ENCODE data around the gene AFAP1.

Gene AFAP1, protein sequence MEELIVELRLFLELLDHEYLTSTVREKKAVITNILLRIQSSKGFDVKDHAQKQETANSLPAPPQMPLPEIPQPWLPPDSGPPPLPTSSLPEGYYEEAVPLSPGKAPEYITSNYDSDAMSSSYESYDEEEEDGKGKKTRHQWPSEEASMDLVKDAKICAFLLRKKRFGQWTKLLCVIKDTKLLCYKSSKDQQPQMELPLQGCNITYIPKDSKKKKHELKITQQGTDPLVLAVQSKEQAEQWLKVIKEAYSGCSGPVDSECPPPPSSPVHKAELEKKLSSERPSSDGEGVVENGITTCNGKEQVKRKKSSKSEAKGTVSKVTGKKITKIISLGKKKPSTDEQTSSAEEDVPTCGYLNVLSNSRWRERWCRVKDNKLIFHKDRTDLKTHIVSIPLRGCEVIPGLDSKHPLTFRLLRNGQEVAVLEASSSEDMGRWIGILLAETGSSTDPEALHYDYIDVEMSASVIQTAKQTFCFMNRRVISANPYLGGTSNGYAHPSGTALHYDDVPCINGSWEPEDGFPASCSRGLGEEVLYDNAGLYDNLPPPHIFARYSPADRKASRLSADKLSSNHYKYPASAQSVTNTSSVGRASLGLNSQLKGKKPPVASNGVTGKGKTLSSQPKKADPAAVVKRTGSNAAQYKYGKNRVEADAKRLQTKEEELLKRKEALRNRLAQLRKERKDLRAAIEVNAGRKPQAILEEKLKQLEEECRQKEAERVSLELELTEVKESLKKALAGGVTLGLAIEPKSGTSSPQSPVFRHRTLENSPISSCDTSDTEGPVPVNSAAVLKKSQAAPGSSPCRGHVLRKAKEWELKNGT

DNA sequence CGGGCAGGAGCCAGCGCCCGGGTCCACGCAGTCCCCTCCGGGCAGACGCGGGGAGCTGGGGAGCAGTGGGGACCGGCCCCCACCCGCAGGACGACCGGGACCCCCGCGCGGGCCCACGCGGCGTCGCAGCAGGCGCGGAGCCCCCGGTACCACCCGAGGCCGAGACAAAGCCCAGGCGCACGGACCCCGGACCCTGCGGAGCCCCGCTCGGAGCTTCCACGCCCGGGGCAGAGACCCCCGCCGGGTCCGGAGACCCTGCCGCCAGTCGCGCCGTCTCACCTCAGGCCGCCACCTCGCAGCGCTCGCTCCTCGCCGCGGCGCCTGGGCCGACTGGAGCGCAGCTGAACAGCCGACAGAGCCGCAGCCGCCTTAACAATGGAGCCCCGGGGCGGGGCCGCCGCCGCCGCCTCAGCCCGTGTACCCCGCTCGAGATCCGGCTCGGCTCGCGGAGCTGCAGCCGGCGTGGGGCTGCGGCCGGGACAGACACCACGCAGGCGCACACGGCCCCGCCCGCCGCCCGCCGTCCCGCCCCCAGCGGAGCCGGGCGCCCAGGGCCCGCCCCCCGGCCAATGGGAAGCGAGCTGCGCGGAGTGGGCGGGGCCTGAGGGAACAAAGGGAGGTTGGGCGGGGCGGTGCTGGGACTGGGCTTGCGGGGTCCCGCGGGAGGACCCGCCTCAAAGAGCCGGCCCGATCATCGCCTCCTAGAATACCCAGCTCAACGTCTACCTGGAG, at the start of gene AFAP1:
Gene AFAP1, minus strand, starts transcription at position 485 of the 732 bp plus-strand sequence. CDS start 67,783 bp downstream, outside the sequence.
- peak; percentile 67 for DNase-seq (ENCODE audit: low spot score)

DNA sequence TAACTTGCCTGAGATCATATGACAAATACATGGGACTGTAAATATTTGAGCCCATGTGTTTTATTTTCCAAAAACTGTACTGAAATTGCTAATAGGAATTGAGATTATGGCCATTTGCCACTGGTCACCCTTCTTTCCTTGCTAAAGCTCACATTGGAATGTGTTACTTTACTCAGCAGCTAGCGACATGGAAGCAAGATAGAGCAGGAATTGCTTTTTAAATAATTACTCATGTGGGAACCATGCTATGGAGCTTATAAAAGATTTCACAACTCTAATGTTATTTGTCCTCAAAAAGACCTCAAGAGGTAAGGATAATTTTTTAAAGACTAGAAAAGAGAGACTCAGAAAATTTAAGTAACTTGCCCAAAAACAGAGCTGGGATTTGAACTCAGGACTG, 48.8 kb upstream of the AFAP1 start:
- no peak for DNase-seq (ENCODE audit: low spot score)

DNA sequence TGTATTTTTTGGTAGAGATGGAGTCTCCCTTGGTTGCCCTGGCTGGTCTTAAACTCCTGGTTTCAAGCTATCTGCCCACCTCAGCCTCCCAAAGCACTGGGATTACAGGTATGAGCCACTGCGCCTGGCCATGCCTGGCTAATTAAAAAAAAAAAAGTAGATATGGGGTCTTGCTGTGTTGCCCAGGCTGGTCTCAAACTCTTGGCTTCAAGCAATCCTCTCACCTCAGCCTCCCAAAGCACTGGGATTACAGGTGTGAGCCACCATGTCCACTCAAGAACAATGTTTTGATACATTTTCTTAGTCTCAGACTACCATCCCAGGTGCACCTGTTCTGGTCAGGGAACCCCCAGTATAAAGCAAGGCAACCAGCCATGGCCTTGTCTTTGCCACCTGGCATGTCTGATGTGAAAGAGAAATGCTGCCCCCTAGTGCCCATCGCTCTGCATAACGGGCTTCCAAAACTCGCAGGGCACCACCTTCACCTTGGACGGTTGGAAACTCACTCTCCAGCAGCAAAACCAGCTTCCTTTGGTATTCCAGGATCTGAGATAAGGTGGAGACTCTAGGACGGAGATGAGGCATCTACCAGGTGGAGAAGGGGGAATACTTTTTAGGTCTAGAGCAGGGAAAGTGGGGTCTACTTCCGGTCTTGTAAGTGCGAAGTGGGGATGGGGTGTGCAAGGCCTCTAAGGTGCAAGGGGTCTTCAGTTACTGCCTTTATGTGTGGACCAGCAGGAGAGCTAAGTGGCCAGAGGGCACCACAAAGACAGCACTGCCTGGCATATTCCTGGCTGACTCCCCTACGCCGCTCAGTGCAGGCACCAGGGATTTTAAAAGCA, 47.7 kb upstream of the AFAP1 start:
- DNase-seq (ENCODE audit: low spot score), result peak; percentile 81

DNA sequence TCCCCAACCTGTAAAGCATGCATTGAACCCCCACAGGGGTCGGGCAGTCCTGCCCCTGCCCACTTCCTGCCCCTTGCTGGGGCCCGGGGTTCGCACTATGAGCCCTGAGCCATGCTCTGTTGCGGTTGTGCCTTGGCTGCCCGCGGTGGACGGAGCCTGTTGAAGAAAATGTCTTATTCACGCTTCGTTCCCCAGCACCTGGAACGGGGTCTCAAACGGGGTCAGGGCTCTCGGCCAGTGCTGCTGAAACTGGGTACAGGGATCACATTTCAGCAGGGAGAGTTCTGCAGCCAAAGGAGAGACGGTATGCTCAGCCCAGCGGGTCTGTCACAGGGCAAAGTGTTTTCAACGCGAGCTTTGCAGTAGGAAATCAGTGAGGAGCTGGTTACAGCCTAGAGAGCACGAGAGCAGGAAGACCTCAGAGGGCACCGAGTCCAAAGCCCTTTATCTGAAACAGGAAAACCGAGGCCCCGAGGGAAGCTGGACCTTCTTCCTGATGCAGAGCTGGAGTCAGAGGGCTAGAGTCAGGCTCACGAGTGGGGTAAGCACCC, 46.3 kb upstream of the AFAP1 start:
- no peak for DNase-seq (ENCODE audit: low spot score)

DNA sequence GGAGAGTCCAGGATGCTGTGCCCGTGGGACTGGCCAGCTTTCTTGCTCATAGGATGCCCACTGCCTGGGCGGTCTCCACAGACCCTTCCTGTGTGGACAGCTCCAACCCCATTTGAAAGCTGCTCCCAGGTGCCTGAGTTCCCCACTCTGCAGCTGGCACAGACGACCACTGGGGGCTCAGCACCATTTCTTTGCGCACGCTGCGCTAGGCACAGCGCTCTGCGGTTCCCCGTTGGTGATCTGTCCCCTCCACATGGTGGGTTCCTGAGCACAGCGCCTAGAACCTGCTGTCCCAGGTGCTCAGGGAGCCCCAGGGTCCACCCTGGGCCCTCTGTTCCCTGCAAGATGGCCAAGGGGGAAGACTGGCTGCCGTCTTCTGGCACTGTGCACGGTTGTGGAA, 45.4 kb upstream of the AFAP1 start:
- DNase-seq (ENCODE audit: low spot score), result no peak

DNA sequence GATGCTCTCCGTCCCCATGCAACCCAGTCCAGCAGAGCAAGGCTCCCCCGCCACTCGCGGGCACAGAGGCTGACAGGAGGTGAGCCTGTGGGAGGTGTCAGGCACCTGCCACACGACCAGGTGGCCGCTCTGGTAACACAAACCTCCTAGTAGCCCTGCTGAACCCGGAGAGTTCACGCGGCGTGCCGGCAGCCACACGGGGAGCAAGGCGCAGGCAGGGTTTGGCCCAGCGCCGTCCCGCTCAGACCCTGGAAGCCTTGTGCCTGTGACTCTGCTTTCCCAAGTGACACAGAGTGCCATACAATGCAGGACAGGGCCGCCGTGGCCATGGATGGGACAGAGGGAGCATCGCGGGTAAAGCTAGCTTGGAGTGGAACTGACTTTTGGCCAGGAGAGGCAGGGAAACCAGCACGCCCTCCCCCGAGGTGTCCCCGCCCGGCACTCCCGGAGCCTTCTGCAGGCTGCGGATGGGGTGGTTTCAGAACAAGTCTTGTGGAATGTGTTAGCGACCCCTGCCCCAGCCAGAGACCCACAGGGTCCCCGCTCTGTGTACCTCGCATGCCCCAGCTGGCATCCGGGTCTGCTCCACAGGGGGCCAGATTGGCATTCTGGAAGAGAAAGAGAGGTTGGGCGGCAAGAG, 44.7 kb upstream of the AFAP1 start:
- DNase-seq (ENCODE audit: low spot score), result no peak

DNA sequence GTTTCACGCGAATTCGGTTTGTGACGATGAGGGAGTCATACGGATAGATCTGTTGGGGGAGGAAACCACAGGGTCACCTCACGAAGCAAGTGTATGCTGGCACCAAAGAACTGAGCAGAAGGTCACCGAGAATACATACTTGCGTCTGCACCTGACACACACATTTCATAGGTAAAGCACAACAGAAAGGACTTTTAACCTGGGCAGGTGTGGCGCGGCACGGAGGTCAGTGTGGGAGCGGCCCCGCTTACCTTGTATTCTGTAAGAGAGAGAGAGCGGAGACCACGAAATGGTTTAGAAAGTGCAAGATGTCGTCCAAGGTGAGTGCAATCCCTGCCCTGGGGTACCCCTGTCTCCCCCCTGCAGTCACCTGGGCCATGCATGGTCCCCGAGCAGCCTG, 43.6 kb upstream of the AFAP1 start:
- no peak for DNase-seq (ENCODE audit: low spot score)

DNA sequence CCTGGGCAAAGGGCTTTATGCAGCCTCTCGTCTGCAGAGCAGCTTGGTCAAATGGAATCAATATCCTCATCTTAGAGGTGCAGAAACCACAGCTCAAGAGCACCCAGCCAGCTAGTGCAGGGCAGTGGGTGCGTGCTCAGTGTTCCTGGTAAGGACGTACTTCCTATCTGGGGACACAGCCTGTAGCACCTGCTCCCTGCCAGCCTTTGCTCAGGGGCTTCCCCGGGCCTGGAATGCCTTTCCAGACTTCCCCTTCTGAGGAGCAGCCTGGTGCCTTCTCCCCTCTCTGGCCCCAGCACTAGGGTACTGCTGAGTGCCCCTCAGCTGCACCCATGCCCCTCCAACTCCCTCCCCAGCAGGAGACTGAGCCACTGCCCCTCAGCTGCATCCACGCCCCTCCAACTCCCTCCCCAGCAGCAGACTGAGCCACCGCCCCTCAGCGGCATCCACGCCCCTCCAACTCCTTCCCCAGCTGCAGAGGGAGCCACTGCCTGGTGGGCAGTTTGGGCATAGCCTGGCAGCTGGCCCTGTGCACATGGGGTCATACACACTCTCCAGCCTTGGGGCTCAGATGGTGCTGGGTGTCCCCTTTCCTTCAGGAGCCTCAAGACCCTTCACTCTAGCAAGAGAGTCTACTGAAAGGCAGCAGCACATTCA, 42.2 kb upstream of the AFAP1 start:
- DNase-seq (ENCODE audit: low spot score), result no peak

DNA sequence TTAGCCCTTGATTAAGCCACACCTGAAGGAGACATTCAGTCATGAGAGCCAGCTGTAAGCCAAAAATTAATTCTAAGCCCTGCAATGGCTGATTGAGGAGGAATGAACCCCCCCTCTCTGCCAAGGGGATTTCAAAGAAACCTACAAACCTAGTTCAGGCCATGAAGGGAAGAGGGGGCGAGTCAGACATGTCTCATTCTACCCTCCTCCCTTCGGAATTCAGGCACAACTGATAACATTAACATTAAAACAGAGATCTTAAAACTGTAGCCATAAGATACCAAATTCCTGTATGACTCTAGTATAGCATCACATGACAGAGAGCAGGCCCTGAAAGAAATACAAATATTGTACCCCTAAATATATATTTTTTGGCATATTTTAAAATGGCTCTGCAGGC, 40.4 kb upstream of the AFAP1 start:
- no peak for DNase-seq (ENCODE audit: low spot score)

DNA sequence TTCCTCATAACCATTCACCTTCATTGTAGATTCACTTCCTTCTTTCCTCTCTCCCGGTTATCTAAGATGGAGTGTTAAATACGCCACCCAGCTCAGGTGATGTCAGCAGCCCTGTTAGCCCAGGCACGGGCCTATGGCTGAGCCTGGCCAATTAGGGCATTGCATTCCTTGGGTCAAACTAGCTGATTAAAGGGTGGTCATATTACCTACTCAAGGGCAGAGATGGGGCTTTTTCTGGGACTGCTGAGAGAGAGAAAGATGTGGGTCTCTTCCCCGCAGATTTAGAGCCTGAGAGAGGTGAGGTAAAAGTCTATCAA, 39.9 kb upstream of the AFAP1 start:
- DNase-seq (ENCODE audit: low spot score), result no peak

DNA sequence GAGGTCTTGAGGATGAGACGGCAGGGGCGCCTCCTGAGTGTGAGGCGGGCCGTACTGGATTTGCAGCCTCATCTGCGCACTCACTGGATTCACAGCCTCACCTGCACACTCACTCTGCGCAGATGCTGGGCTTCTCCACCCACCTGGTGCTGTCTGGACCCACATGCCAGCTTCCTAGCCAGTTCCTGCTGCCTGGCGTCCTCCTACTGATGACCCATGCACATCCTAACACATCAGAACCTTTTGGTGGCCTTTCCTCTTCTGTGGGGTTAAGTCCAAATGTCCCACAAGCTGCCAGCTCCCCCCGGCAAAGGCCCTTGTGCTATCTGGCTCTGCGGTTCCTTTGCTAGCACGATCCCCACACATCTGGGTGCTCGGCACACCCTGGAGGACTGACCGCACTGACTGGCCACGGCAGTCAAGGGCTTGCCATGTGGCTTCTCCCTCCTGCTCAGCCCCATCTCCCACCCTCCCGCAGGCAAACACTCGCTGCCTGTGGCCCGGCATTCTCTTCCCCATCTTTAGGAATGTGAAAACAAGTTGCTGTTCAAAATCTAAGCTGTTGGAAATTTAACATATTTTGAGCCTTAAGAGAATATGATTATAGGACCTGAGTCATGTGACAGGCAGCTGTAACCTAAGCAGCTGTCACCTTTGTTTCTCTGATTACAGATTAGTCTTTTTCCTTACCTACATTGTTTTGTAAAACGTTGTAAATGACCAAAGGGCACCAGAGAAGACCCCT, 39.4 kb upstream of the AFAP1 start:
- no peak for DNase-seq (ENCODE audit: low spot score)

DNA sequence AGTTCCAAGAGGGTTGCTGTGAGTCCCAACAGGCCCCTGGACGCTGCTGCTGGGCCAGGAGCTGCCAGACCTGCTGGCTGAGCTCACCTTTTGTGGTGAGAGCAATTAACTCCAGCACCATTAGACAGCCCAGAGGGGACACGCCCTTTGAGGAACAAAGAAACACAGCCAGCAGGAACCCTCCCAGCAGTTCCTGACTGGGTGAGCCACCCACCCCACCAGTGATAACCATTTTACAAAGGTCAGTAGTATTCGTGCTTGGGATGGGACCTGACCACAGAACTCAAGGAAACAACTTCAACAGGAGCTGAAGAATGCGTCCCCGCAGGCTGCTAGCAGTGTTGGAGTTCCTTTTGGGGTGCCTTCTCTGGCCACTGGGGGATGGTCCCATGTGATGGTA, 38.8 kb upstream of the AFAP1 start:
- no peak for DNase-seq (ENCODE audit: low spot score)

DNA sequence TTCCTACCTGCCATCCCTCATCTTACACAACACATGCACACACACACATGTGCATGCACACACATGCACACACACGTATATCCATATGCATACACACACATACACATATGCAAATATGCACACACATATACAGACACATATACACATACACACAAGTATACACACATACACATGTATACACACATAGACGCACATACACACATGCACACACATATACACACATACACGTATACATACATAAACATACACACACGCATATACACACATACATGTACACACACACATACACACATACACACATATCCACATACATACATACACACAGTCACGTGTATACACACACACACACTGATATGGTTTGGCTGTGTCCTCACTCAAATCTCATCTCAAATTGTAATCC, 37.0 kb upstream of the AFAP1 start:
- no peak for DNase-seq (ENCODE audit: low spot score)

DNA sequence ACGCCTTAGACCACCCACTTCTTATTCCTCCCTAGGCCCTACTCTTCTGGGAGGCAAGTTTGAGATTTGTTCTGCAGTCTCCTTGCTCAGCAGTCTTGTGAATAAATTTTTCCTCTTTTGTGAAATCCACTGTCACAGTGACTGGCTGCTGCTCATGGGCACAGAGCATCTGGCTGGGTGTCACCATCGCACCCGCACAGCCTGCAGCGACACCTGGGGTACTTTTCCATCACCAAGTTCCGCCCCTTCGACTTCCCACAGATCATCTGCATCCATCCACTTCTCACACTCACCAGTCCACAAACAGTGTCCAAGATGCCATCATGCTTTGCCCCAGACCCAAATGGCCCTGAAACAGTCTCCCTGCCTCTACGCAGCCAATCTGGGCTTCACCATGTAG, 36.4 kb upstream of the AFAP1 start:
- no peak for DNase-seq (ENCODE audit: low spot score)

DNA sequence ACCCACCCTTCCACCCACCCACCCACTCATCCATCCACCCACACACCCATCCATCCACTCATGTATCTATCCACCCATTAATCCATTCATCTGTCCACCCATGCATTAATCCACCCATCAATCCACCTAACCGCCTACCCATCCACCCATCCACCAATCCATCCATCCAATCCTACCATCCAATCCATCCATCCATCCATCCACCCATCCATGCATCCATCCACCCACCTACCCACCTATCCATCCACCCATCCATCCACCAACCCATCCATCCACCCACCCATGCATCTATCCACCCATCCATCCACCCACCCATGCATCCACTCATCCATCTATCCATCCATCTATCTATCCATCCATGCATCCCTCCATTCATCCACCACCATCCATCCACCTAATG, 34.8 kb upstream of the AFAP1 start:
- DNase-seq (ENCODE audit: low spot score), result no peak

DNA sequence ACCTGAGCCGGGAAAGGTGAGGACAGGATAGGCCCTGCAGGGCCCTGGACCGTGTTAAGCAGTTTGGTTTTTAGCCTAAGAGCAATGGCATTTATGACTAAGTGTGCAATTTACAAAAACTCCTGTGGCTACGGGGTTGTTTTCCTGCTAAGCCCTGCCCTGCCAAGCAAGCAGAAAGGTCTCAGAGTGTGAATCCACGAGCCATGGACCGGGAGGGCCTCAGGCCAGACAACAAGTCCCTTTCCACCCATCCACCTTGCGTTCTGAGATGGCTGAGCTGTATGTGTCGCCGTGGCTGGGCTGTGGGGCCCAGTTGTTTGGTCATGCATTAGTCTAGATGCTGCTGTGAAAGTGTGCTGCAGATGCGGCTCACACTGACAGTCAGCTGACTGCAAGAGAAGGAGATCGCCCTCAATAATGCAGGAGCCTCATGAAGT, 33.9 kb upstream of the AFAP1 start:
- DNase-seq (ENCODE audit: low spot score), result no peak

DNA sequence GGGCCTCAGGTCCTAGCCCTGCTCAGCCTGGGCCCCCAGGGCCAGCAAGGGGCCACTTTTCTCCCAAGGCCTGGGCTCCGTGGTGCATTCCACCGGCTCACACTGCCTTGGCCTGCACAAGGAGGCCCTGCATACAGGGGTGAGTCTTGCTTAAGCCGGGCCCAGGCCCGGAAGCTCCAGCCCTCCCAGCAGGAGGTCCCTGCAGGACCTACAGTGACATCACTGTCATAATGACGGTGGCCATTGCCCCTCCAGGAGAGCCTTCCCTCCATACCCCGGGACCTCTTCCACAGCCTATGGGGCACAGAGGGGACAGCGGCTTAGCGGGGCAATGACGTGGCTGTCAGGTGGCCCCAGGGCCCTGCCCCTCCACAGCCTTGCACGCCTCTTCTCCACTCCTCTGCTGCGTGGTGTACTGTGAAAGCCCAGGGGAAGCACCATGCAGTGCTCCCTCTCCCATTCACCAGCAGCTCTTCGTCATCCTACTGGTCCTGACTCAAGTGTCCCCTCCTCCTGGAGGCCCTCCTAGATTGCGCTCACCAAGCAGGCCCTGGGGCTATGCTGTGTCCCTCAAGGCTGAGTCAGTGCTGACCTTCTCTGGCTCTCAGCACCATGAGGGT, 32.3 kb upstream of the AFAP1 start:
- DNase-seq (ENCODE audit: low spot score), result no peak

DNA sequence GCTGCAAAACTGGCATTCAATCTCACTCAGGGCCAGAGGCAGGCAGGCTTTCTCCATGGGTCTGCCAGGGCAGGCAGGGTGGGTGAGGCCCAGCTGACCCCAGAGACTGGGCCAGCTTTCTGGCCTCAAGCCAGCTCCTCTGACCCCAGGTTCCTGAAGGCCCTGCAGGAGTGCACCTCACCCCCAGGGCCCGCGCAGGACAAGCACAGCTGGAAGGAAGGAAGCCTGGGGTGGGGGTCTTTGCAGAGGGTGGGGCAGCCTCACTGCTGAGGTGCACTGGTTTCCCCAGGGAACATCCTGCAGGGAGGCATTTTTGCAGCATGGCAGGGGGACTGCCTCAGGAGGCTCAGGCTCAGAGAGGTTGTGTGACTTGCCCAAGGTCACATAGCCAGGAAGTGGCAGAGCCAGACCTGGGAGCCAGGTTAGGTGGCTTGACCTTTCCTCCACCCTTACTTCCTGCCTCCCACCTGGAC, 31.5 kb upstream of the AFAP1 start:
- no peak for DNase-seq (ENCODE audit: low spot score)

DNA sequence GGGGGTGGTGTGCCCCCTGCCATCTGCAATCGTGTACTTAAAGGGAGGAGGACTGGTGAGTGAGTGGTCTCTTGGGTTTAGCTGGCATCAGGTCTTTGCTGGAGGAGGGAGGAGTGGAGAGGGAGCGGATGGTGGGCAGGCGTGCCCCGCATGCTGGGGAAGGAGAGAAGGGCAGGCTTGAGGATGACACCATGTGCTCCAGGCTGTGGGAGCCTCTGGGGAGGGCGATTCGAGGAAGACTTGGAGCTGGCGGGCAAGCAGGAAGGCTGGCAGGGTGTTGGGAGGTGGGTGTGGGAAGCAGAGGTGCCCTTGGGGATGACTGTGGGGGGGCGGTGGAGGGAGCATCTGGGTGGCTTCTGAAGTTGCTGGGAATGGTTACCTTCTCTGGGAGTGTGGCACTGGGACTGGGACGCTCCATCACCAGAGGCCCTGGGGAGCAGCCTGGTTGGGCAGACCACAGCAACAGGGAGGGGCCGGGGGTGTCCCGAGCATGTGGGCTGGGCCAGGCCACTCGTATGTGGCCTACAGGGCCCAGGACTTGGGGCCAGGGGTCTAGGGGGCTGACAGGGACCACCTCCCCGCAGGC, 30.8 kb upstream of the AFAP1 start:
- DNase-seq (ENCODE audit: low spot score), result no peak
